ENCODE data around the gene TTC36.

- TF ChIP-seq POLR2A (IDR thresholded peaks at IDR 0.05; ENCODE audit: extremely low read depth, insufficient read length) = no peak
- TF ChIP-seq CTCF (IDR thresholded peaks at IDR 0.05; ENCODE audit: low read depth, low read length) = no peak
- TF ChIP-seq, protein P1, sequence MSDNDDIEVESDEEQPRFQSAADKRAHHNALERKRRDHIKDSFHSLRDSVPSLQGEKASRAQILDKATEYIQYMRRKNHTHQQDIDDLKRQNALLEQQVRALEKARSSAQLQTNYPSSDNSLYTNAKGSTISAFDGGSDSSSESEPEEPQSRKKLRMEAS (IDR thresholded peaks at IDR 0.05; ENCODE audit: low read depth, low read length) = no peak
- TF ChIP-seq MYC (IDR thresholded peaks at IDR 0.05; ENCODE audit: low read depth, low read length) = no peak
Observed at GRCh38 chr11:118497831-118498230, 29.4 kb upstream of the TTC36 start.

All from NB4 (cell line).